Stimulated activated CD4-positive, alpha-beta T cell treated with anti-CD3 and anti-CD28 coated beads, Interleukin-15, amount 100 ng/mL, for 1 hour (primary cell): ENCODE results near the gene ZDHHC6.
"Not testable (repeated sequence)": the region's sequence is repeated elsewhere in the genome, so short reads cannot be mapped to it uniquely, and the experiment has no call there.

Source experiments
- DNase-seq, 2 donors: peaks; one replicate each; pipeline ENCODE4 v3.0.0-alpha.2; 2020; ENCODE audit warnings: low read depth in 1 of 2, low spot score in 1 of 2

ZDHHC6 gene

DNA sequence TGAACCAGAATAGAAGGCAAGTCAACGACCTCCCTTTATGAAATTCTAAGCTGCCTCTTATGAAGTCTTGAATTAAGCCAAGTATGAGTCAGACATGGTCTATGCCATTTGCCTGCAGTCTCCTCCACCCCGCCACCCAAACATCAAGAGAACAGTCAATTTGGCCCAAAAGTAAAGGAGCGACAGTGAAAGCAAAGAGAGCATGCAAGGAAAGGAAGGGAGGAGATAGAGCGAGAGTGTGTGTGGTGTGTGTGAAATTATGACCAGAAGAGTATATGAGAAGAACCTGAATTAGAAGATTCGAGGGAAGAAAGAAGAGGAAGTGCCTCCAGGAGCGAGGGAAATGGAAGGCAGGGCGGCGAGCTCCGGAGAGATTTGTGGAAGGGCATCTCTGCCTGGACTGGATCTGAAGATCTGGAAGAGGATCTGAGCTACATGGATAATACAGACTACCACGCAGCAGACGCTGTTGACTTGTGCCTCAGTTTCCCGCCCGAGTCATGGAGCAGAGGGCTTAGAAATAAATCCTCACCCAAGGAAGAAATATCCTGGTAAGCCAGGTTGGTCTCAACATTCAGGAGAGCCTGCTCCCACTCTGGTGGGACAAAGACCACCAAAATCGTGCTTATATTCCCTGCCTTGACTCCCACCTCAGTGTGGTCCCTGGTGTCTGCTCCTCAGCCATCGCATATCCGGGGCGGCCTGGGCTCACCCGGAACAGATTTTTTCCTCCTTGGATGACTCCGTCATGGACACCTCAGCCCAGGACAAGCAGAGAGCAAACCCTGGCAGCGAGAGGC is 459 bp downstream of the ZDHHC6 start:
- no peak for DNase-seq

DNA sequence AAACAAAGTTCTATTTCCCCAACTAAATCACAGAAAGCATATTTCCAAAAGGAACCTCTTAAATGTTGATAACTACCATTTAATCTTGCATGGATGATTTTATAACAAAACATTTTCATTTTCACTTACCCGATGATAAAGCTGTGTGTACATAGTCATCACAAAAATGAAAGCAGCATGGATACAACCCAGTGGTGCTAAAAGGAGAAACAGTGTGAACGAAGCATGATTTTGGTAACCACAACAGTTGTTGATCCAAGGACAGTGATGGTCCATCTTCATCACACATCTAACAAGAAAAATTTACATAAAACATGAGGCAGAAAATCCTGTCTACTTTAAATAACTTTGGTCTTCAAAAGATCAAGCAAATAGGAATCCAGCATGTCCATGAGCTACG is 4.7 kb downstream of the ZDHHC6 start:
- no peak for DNase-seq

DNA sequence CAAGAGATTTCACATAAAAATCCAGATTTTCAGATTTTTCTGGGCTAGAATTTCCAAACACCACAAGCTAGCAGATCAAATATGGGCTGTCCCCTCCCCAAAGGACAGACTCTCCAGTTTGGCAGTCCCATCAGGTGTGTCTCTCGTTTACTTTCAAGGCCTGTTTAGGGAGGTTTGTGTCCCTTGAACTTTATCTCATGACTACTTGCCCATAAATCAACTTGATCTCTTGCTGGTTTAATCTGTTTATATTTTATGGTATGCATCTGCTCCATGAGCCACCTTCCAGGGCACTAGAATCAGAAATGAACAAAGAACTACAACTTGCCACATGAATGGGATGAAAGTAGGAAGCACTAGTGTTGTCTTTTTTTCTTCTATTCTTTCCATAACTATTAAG is 5.2 kb downstream of the ZDHHC6 start:
- DNase-seq: no peak

DNA sequence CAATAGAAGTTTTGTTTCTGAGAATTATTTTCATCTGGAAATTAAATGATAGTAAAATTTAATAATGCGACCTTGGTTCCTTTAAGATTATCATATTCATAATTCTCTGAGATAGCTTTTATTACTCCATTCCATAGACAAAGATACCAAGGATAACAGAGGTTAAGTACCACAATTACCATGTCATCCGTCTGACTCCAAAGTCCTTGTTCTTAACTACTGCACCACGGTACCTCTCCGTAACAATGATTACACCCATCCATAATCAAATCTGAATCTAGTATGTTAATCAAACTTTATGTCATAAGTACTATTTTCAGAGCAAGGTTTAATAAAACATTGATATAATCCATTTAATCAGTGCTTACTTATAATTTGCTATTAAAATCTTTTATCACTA is 8.4 kb downstream of the ZDHHC6 start:
- DNase-seq: no peak

DNA sequence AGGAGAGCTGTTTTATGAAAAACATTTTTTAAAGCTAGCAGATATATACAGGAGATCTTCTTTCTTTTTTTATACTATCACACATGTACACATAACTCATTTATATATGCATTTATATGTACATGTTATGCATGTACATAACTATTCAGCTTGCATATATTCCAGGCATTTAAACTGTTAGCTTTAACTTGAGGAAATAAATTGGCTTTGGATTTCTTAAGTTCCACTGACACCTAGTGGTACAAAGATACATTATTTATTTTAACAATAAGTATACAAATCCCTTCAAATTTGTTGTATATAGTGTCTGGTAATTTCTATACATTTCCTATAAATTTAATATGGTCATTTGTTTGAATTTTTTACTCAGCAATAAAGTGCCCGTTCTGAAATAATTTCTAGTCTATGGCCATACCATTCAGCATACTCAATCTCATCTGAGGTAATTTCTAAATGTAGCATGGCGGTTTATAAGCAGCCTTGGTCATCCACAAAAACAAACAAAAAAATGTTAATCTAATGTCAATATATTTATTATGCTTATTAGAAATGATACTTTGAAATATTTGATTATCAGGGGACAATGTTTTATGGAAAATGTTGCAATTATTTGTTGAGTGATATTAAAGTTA is 11.6 kb downstream of the ZDHHC6 start:
- DNase-seq: no peak

DNA sequence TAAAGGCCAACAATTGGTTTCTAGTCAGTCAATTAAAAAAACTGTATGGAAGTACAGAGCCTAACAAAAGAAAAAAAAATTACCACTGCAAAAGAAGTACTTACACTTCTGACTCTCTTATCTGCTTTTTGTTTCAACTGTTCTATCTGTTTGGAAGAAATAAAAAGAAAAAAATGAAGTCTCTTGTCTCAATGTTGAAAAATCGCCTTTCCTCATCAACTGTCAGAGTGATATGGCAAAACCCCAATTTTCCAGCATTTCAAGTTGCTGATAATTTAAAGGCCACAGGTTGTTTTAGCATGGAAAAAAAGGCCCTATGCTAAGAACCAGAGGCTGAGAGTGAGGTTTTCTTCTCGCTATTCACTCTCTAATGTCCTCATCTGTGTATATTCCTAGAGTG is 13.6 kb downstream of the ZDHHC6 start:
- no peak for DNase-seq

DNA sequence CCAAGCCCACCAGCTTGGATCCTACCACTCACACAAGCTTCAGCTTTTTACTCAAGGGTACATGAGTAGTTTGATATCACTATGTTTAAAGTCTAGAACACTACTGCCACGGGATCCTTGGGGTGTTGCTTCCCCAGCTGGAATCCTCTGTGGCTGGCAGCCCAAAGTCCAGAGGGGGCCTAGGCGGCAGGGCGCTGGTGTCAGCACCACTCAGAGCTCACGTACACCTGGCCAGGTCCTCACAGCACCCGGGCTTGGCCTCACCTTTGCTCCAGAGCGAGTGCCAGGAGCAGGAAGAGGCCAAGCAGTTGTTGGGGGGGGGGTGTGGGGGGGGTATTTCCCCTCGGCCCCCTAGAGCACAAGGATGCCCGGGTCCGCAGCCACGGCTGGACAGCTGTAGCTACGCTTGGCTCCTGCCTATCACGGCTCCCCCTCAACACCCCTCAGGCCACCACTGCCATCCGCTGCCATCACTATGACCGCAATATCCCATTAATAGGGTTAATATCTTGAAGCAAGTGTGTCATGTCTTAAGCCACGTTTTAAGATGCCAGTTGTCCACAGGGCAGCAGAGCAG is 17.0 kb downstream of the ZDHHC6 start:
- DNase-seq: no peak

DNA sequence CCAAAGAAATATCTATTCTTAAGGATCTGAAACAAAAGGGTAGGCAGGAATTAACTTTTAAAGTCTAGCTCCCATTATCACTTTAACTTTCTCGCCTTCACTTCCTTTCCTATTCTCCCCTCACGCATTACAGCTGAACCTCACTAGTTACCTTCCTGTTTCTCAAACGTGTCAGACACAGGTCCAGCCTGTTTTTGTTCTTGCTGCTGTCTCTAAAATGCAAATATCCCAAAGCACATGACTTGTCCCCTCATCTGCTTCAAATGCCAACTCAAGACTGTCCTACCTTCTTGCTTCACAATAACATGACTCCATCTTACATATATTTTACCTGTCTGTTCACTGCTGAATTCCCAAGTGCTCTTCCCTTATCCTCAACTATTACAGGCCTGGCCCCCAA is 17.6 kb downstream of the ZDHHC6 start:
- no peak for DNase-seq

DNA sequence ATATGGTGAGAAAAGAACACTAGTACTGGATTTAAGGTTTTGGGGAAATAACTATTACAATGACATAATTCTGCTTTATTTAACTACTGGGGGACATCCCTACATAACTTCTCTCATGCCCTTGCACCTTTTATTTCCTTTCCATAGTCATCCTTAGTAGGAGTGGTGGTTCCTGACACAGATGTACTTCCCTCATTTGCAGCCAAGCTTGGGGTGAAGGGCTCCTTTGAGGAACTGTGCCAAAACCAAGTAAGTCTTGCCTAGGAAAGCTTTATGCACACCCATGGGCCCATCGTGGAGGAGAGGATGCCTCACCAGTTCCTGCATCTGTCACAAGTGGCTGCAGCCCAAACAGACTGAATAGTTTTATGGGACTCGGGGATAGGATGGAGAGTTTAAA is 20.6 kb downstream of the ZDHHC6 start:
- DNase-seq: no peak

DNA sequence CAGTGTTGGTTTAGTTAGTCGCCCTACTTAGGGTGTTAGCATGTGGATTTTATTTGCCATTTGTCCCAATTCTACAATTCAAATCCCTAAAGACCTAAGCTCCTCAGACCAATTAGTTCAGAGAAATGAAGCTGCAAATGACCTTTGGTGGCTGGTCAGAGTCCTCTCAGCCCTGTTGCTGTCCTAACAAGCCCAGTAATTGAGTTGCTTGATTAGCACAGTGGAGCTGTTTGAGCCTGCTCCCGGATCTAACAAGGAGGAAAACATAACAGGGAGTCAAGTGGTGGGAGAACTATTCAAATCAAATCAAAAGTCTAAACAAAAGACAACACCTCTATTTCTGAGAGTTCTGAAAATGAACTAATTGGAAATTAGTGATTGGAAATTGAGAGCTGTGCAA is 22.1 kb downstream of the ZDHHC6 start:
- DNase-seq: no peak

DNA sequence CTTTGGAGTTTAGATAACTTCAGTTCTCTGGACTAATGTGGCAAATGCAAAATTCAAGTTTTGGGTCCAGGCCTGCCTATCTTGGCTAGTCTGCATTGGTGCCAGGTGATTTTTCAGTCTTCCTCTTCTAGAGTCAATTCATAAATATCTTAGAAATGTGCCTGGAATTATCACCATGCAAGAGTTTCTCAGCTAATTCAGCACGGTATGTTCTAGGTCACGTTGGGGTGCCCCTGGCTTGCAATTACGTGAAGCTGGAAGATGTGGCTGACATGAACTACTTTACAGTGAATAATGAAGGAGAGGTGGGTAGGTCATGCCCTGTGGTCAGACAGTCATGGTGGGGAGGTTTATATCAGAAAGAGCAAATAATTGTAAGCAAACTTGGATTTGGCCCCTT is 25.0 kb downstream of the ZDHHC6 start:
- DNase-seq: no peak

DNA sequence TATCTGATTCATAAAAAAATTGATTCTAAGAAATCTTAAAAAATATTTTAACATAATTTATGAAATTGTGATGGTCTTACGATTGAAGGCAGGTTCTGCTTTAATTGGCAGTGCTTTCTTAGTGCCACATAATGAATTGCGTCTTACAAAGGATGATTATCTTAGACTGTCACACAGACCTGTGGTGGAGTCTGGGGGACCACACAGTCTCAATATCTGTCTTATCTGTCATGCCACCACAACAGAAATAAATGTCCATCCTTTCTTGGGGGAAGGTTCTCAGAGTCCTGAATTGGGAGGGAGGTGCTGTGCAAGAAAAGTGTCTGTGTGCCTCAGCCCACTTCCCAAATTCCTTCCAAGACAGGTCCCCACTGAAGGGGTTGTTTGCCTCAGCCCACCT is 34.0 kb downstream of the ZDHHC6 start:
- DNase-seq: no peak

DNA sequence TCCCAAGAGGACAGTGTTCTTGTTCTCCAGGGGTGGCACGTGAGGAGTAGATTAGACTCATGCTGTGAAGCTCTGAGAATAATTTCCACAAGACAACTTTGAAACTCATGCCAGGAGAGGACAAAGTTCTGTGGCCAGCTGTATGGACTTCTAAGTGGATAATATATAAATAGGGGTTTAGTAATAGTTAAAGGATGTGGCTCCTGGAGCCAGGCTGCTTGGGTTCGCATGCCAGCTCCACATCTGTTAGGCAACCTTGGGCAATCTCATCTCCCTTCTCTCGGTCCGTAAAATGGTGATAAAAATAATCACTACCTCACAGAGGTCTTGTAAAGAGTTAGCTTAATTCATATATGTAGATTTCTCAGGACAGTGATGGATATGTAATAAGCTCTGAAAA is 37.0 kb downstream of the ZDHHC6 start:
- no peak for DNase-seq

DNA sequence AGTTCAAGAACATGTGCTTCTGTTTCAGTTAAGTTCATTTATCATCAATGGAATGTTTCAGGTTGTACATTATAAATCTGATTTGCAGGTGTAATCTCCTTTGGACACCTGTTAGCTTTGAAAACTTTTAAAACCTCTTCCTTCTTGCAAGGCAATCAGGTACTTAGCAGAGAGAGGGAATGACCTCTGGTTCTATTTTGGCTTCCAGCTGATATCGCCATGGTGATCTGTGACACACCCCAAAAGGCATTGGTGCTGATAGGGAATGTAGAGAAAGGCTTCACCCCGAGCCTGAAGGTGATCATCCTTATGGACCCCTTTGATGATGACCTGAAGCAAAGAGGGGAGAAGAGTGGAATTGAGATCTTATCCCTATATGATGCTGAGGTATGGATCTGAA is 37.4 kb downstream of the ZDHHC6 start:
- no peak for DNase-seq

DNA sequence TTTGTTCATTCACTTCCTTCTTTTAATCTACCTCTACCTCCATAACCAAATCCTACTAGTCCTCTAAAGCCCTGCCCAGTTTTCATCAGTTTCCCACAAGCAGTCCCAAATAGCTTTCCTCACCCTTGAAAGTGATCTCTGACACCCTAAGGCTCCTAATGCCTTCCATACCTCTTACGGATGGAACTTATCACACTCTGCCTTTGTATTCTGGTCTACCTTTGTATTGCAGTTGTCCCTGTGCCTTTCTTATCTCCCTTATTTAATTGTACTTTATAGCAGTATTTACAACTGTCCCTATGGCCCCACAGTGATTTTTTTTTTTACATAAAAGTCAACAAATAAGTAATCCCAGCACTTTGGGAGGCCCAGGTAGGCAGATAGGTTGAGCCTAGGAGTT is 39.0 kb downstream of the ZDHHC6 start:
- DNase-seq: no peak

DNA sequence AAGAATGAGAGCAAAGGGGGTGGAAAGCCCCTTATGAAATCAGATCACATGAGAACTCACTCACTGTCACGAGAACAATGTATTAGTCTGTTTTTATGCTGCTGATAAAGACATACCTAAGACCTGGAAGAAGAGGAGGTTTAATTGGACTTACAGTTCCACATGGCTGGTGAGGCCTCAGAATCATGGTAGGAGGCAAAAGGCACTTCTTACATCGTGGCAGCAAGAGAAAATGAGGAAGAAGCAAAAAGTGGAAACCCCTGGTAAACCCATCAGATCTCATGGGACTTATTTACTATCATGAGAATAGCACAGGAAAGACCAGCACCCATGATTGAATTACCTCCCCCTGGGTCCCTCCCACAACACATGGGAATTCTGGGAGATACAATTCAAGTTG is 39.9 kb downstream of the ZDHHC6 start:
- DNase-seq: not testable (repeated sequence)

DNA sequence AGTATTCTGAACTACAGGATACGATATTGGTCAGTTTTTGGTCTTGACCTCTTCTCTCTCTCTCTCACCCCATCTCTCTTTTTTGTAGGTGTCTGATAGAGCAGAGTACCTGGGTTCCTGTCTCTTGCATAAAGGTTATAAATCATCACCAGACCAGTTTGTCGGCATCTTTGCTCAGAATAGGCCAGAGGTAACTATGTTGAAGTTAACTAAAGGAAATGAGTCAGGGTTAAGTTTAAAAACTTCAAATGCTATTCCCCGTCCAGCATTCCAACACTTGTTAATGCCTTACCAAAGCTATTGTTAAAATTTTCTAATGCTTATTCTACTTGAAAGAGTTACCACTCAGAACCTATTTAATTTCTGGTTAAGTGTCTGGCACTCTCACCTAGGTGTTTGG is 42.1 kb downstream of the ZDHHC6 start:
- no peak for DNase-seq

DNA sequence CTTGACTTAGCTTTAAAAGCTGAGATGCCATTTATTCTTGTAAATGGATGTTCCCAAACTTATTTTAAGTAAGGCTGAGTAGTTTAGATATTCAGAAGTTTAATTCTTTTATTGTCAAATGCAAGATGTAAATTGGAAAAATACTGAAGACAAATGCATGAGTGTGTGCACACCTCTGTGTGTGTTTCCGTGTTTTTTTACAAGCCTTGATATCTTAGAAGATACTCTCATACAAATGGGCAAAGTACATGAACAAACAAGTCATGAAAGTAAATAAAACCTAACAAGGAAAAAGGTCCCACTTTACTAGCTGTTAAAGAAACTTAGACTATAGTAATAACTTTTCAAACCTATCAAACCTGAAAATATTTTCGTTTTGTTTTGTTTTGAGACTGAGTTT is 43.8 kb downstream of the ZDHHC6 start:
- DNase-seq: no peak

DNA sequence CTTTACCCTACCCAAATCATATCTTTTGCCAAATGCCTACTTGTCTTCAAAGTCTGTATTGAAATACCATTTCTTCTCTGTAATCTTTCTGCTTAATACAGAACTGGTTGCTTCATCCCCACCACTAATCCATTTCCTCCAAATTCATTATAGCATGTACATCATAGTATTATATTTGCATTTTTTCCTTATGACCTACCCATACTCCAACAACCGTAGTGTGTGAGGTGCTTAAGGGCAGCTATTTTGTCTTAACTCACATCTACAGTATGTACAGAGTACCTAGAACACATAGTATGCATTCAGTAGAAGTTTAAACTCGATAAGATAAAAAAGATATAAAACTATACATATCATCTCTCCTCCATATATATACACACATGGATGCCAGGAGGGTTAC is 49.1 kb downstream of the ZDHHC6 start:
- no peak for DNase-seq

DNA sequence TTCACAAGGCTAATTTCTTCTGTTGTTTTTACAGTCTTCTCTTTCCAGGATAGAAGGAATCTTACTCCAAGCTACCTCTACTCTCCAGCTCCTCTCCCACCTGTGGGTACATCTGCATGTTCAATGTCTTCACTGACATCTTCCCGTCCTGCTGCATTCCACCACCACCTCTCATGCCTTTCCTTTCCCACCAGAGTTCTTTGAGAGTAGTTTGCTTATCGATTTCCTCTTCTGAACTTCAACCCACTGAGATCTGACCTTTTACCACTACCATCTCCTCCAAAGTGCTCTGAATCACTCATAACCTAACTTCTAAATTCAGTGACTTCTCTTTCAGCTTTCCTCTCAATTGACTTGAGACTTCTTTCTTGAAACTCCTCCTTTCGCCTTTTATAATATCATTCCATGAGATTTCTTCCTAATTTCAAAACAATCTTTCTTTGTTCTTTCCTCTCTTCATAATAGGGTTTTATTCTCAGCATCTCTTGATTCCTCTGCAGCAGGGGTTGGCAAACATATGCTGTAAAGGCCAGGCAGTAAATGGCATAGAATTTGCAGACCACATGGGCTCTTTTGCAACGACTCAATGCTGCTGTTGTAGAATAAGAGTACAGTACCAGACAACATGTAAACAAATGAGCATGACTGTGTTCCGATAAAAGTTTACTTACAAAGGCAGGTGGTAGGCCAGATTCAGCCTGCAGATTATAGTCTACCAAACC is 50.7 kb downstream of the ZDHHC6 start:
- DNase-seq: no peak

DNA sequence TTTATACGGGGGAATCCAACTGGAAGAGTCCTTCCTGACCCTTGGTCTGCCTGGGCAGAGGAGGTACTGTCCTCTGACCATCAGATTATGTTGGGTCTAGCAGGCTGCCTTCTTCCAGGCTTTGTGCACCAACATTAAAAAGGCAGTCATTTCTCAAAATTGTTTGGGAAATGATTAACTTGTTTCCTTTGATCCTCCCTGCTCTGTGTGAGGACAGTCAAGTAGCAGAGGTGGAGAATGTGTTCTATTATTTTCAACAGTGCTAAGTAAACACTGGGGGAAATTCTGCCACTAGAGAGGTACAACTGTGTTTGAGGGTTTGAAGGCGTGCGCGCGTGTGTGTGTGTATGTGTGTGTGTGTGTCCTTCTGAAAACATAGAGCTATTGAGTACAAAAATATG is 52.2 kb downstream of the ZDHHC6 start:
- no peak for DNase-seq

DNA sequence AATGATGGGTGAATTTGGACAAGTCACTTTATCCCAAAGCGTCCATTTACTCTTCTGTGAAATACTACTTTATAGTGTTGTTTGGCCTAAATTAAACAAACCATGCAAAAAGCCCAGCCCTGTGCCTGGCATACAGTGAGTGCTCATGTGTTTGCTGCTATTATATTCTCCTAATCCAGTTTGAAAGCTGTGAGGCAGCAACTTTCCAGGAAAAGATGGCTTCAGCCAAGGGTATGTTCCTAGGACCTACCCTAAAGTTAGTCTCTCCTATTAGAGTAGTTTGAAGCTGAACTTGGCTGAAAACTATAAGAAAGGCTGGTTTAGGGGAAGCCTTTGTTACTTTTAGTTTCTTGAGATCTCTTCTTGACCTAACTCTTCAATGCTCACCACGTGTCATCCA is 52.9 kb downstream of the ZDHHC6 start:
- no peak for DNase-seq
